IPS-18c (cell line): ENCODE measurements around the gene FSD2.

Experiments
- H3K4me3 ChIP-seq: 2 replicates; pipeline ENCODE4 v1.7.0; 2013; ENCODE audit warnings: low read depth, mild to moderate bottlenecking, low read length, moderate library complexity; ENCODE audit not compliant: insufficient read depth
- H3K9me3 ChIP-seq: one replicate; pipeline ENCODE4 v1.6.1; 2013; ENCODE audit warnings: mild to moderate bottlenecking, low read length, moderate library complexity; ENCODE audit not compliant: control insufficient read depth, insufficient read depth

Gene FSD2, protein sequence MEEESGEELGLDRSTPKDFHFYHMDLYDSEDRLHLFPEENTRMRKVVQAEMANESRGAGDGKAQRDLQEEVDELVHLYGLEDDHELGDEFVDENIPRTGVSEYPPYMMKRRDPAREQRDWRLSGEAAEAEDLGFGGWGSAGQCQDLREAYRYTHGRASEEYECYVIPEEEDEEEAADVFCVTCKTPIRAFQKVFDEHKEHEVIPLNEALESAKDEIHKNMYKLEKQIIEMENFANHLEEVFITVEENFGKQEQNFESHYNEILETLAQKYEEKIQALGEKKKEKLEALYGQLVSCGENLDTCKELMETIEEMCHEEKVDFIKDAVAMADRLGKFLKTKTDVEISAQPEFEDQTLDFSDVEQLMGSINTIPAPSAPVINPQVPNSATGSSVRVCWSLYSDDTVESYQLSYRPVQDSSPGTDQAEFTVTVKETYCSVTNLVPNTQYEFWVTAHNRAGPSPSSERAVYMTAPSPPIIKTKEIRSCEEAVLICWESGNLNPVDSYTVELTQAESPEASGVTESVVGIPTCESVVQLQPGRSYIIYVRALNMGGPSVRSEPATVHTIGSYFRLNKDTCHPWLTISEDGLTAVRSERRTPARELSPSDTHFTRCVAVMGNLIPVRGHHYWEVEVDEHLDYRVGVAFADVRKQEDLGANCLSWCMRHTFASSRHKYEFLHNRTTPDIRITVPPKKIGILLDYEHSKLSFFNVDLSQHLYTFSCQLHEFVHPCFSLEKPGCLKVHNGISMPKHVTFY

DNA sequence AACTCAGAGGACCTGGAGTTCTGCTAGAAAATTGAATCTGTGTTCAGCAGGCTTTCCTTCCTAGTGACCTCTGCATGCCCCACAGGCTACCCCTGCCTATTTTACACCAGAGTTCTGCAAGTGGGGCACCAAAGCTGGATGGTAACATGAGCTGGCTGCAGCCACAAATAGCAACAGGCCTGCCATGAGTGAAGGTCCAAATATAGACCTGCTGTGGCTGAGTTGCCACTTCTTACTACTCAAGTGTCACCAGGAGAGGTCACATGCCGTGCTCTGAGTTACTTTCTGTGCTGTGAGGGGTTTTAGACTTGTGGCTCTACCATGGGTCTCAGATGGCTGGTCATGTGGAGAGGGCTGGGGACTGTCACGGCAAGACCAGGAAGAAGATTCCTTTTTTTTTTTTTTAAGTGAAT lies at the start of gene FSD2:
TSS of gene FSD2 (minus strand) at position 76 of the 413 bp plus-strand sequence. CDS start 18,679 bp downstream, outside the sequence.
- H3K4me3 ChIP-seq, result no peak within 1 kb of the TSS
- no peaks in the 10 kb centered on the region for H3K9me3 ChIP-seq

DNA sequence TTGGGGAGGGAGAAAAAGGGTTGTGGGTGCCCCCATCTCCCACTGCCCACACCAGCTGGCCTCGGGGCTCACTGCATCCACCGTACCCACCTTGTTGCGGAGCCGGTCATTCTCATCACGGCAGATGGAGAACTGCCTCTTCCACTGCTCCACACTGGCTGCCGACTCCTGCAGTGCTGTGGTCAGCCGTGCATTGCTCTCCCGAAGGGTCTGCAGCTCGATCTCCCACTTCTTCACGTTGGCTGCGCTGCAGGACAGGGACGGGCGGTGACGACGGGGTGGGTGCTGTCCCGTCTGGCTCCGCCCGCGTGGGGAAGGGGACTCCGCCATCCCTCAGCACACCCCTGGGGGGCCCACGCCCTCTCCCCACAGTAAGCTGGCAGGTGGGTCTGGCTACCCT lies 48.7 kb upstream of the FSD2 start:
- Histone ChIP-seq H3K9me3 (no peaks in the 10 kb centered on the region), H3K4me3 (no peak overlapping the region)

DNA sequence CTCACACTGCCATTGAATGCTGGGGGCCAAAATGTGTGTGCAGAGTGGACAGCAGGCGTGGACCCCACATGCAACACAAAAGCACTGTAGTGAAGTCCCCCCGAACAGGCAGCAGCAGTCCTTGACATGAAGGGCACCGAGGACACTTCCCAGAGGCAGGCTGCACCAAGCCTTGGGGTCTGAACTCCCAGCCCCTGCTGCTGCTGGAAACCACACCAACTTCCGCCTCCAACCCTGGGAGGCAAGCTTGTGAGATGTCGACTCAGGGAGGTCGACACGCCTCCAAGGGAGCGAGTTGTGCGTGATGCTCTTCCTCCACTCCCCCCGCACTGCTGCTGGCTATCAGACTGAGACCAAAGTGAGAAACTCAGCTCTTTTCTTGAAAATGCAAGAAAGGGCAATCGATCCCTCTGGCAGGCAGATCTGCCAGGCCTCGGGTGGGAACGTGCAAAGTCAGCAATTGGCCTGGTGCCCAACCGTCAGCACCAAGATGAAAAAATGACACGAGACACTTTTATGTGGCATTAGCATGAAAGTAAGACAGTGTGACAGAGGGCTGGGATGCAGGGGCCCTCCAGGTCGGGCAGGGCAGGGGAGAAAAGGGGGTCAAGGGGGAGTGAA lies 47.2 kb upstream of the FSD2 start:
- no peaks in the 10 kb centered on the region for H3K9me3 ChIP-seq
- no peak overlapping the region for H3K4me3 ChIP-seq

DNA sequence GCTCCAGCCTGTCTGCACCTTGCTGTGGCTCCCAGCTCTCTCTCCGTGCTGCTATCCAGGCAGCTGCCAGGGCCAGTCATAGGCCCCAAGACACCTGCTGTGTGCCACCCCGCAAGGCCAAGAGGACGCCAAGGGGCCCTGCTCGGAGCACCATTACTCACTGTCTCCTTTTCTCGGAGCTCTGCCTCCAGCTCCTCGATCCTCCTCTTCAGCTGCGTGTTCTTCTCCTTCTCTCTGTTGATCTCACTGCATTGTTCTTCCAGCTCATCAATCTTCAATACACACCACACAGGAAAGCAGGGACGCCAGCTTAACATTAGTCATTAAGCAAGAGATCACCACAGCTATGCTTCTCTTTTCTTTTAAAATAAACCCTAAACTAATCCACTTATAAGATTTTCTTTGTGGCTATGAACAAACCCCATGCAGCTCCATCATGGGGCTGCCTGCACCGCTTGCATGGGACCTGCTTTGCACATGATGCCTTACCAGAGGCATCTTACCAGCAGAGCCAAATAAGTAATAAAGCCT lies 46.2 kb upstream of the FSD2 start:
- Histone ChIP-seq H3K4me3 (no peak overlapping the region), H3K9me3 (no peaks in the 10 kb centered on the region)

DNA sequence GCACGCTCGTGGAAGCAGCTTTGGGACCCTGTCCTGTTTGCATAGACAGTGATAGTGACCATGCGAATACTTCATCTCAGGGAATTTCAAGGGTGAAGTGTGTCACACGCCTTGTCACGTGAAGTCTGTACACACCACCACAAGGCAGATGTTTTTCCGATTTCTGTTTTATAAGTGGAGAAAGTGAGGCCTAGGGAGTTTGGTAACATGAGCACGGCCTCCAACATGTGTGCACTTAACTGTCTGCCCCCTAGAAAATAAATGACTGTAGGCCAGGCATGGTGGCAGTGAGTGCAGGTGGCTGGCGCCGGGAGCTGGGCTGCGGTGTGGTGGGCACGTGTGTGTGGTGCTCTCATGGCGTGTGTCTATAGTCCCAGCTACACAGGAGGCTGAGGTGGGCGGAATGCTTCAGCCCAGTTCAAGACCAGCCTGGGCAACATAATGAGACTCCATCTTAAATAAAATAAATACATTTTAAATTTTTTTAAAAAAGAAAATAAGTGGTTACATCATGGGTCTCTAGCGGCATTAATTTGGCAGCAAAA lies 45.5 kb upstream of the FSD2 start:
- H3K9me3 ChIP-seq, result no peaks in the 10 kb centered on the region
- no peak overlapping the region for H3K4me3 ChIP-seq

DNA sequence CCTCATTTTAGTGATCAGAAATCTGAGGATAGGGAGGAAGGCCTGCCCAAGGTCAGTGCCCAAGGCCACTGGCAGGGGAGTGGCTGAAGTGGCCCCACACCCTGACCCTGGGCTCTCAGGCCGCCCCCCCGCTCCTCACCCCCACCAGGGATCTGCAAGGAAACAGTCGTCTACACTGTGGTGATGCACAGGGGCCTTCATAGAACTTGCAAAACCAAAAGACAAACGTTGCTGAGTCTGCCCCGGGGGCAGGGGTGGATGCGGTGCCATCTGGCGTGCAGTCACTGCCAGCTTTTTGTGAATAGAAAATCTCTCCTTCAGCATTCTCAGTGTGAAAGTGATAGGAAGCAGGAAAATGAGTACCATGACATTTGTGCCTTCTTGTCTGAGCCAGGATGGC lies 44.9 kb upstream of the FSD2 start:
- H3K9me3 ChIP-seq, result no peaks in the 10 kb centered on the region
- H3K4me3 ChIP-seq, result no peak overlapping the region

DNA sequence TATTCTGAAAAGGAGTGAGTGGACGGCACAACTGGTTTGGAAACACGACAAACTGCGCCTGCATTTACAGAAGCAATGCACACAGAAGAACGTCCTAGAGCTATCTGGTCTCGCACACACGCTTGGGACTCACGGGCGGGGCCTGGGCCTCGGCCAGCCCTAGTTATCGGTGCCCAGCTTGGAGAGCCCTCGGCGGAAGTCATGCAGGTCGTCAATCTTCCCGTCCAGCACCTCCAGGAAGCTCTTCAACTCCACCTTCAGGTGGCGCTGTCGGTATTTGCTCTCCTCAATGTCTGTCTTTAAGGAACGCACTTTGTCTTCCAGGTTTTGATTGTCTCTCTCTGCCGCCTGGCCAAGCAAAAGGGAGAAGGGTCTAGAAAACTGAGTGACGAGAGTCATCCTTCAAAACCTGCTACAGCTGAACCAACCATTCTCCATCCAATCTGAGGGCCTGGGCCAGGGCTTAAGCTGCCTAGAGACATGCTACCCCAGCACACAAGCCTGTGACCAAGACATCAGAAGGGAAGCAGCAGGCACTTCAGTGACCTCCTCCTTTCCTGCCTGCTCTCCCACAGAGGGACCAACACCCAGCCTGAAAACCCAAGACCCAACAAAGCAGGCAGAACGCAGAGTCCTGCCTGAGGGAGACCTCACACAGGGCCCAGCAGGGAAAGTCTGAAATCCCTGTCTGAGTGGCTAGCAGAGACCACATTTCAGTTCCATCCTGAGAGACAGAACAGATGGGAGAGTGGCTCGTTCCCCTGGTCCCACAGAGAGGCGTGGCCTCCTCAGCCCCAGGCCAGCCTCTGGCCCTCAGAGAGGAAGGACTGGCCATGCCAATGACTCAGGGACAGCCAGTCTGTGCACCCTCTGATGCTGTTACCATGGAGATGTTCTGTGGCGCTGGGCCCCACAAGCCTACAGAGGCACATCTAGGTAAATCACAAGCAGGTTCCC lies 44.0 kb upstream of the FSD2 start:
- Histone ChIP-seq H3K4me3 (peak overlapping the region; percentile 20; the same call in 1 of the 2 replicates), H3K9me3 (no peaks in the 10 kb centered on the region)

DNA sequence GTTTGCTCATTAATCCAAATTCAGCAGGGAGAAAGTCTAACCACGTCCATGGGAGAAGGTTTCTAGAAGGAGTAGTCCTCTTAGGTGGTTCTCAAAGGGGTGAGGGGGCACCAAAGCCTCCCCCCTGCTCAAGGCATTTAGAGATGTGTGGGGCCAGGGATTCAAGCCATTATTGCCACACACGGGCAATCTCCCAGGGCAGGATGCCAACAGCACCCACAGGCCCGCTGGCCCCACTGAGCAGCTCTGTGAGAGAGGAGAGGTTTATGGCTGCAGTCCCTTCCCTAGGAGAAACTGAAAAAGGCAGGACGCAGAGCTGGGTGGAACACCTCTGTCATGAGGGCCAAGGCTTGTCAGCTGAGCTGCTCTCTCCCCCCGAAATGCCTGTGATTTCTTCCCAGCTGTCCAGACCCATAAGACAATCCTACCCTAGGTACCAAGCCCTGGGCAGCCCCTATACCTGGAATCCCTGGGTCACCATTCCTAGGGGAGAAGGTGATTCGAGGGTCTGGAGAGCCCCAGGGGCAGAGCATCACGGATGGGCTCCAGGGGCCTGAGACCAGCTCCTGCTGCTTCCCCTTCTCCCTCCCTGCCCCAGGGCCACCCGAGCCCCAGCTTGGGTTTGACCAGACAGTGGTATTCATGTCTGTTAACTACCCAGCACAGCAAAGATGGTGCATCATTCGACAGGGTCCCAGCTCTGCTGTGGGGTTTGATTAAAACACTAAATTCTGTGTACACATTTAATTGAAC lies 42.5 kb upstream of the FSD2 start:
- no peaks in the 10 kb centered on the region for H3K9me3 ChIP-seq

DNA sequence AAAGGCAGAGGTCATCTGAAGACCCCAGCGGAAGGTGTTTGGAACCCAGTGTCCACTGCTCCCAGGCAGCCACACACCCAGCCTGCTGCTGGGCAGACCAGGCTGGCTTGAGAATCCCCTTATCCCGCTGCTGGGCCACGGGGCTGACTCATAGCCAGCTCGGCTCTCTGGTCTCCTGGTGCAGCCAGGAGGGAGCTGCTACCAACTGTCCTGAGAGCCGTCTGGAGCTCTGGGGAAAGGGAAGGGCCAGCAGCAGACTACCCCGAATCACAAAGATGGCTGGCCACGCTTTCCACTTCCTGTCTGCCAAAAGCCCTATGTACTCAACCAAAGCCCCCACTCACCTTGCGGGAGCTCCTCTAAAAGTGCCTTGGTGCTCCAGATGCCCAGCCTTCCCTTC lies 41.8 kb upstream of the FSD2 start:
- H3K4me3 ChIP-seq, result no peak overlapping the region
- H3K9me3 ChIP-seq, result no peaks in the 10 kb centered on the region

More for the DNA sequence above, 42.5 kb upstream of the FSD2 start:
- no peak overlapping the region for H3K4me3 ChIP-seq

DNA sequence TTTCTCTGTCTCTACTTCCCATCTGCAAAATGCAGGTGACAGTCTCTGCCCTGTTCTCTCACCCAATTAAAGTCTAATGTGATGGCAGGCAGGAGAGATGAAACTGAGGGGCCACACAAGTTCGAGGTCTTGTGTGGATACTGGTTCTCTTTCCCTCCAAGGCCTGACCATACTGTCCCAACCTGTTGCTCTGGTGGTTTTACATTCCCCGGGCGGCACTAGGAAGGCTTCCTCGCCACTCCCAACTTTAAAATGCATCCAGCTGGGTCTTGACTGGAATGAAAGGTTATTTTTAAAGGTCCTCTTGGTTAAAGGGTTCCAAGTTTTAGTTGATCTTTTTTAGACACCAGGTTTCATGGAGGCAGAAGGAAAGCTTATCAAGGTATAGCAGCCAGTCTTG lies 40.8 kb upstream of the FSD2 start:
- Histone ChIP-seq H3K9me3 (no peaks in the 10 kb centered on the region), H3K4me3 (no peak overlapping the region)

DNA sequence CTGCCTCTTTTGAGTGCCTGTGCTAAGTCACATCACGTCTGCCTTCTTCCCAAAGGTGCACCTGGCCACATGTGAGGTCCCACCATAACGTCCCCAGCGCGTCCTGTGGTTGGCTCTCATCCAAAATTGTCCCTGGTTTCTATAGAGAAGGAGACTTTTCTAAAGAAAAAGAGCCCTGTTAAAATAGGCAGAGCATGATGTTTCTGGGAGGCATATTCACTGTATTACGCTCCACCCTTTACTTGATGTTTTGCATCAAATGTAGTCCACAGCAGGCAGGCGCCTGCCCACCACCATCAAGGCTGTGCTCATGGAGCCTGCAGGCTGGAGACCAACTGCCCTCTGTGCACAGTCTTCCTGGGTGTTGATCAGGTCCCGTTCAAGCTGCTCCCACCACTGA lies 39.8 kb upstream of the FSD2 start:
- no peak overlapping the region for H3K4me3 ChIP-seq
- no peaks in the 10 kb centered on the region for H3K9me3 ChIP-seq

DNA sequence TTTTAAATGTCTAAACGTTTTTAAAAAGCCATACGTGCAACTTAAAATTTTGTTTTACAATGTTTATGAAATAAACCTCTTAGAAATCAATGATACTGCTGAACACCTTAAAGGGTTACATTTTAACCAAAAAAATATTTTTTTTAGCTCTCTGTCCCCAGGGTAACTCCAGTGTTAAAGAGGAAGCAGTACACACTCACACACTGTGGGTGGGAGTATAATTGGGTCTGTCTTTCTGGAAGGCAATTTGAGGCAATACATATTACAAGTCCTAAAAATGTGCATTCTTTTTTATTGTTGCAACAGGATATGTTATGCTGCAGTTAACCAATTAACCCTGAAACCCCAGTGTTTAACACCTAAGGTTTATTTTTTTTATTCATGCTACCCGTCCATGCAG lies 37.7 kb upstream of the FSD2 start:
- Histone ChIP-seq H3K9me3 (no peaks in the 10 kb centered on the region), H3K4me3 (no peak overlapping the region)

DNA sequence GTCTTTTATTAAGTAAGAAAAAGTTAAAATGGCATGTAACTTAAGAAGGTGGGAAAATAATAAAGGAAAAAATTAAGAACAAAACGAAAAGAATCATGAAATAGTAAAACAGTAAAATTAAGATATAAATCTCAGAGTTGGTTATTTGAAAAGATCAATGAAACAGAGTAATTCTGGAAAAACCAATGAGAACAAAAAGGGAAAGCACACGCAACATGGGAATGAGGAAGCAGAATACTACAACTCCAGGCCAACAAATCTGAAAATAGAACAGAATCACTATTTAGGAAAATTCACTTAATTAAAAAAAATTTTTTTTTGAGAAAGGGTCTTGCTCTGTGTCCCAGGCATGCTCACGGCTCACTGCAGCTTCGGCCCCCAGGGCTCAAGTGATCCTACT lies 34.3 kb upstream of the FSD2 start:
- Histone ChIP-seq H3K4me3 (no peak overlapping the region), H3K9me3 (no peaks in the 10 kb centered on the region)

DNA sequence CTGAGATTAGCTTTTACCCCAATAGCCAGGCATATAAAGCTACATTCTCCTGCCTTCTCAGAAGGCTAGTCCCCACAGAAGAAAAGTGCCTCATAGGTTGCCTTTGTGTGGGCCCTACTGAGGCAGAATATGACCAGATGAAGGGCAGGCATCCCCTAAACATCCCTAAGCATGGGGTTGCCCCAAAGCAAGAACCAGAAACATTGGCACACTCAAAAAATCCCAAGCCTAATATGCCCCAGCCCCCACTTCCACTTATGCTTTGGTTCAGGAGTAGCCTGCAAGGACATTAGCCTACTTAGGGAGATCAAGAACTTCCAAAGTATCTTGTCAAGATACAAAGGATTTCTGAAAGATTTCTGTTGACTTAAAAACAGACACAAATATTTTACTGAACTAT lies 33.3 kb upstream of the FSD2 start:
- Histone ChIP-seq H3K4me3 (no peak overlapping the region), H3K9me3 (no peaks in the 10 kb centered on the region)

DNA sequence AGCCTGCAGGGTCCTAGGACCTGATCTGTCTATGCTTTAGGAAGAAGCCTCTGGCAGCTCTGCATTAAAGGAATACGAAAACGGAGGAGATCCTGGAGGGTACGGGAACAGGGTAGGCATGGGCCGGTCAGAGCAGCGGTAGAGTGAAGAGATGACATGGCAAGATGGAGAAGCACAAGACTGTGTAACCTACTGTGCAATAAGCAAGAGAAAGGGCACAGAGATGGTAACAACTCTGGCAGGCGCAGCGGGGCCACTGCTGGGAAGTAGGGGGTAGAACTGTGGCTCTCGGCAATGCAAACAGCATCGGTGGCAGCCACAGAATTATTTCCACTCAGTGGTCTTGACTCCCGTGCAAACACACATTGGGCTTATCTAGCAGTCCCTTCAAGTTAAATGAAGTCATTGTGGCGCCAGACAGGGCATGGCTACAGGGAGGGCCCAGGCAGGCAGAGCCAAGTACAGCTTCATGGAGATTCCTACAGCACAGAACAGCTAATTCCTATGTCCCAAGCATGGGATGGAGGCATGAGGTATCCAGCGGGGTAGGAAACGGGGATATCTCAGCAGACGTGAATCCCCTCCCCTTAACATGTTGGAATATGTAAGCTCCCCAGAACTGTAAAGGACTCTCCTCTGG lies 32.3 kb upstream of the FSD2 start:
- H3K9me3 ChIP-seq, result no peaks in the 10 kb centered on the region
- no peak overlapping the region for H3K4me3 ChIP-seq
